GM18951 (cell line): ENCODE data around the gene TRIM40.
"Not testable (repeated sequence)": the region's sequence is repeated elsewhere in the genome, so short reads cannot be mapped to it uniquely, and the experiment has no call there.

Source experiments
- POLR2A ChIP-seq: IDR thresholded peaks from 4 replicates; pipeline ENCODE4 v1.6.1; 2011; ENCODE audit warnings: mild to moderate bottlenecking; ENCODE audit not compliant: insufficient read length, insufficient read depth; ENCODE audit errors: extremely low read depth
- in situ Hi-C: fragments of 300-500 bp; cut with MboI; formaldehyde crosslinking; loops from one replicate; pipeline ENCODE4 v1.12.0; 2022; ENCODE audit warnings: low sequenced_read_pairs, mixed read lengths, inconsistent platforms; ENCODE audit not compliant: unreplicated experiment

Gene TRIM40

DNA sequence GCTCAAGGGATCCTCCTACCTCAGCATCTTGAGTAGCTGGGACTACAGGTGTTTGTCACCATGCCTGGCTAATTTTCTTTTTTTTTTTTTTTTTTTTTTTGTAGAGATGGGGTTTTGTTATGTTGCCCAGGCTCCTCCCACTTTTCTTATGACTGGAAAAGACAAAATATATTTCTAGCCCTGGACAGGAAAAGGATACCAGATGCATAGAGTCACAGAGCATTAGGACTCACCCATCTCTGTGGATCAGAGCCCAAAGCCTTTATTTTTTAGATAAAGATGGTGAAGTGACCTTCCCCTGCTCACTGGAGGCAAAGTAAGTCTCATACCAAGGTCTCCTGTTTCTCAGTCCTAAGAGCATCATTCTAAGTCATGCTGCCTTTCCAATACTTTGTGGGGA, 21.6 kb downstream of the TRIM40 start:
- no peak for TF ChIP-seq POLR2A
- in situ Hi-C loops: no loop called here

DNA sequence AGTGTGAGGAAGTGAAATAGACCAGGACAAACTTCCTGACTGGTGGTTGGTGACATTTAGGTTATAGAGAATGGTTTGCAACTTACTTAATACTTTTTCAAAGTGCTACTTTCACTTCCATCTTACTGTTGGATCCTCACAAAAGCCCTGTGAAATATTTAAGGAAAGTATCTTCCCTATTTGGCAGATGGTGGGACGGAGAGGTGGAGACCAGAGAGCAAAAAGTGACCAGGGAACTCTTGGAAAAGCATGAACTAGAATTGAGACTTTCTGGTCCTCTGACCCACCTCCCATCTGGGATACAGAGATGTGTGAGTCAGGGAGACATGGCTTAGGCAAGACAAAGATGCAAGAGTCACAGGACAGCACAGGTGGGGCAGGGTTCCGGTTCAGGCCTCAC, 22.1 kb downstream of the TRIM40 start:
- TF ChIP-seq POLR2A: no peak
- in situ Hi-C loops: no loop called here

DNA sequence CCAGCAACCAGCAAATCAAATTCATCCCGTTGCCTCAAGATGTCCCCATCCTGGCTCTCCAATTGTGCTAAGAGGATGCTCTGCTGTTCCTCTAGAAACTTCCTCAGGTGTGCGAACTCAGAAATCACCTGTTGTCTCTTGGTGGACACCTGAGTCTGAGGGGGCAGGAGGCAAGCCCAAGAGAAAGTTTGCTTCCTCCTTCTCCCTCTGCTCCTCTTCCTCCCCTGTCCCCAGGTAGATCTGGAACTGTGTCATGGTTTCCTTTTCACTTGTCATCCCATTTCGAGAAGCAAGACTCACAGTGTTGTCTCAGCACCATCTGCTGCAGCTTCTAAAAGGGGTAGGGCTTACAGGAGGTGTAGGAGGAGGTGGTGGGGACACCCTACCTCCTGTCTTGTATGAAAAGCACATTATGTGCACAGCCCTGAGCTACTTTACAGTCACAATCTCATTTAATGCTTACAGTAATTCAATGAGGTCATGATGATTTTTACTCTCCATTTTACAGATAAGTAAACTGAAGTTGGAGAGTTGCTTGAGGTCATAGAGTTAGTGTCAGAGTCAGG, 22.6 kb downstream of the TRIM40 start:
- in situ Hi-C loops: no loop called here
- no peak for TF ChIP-seq POLR2A

DNA sequence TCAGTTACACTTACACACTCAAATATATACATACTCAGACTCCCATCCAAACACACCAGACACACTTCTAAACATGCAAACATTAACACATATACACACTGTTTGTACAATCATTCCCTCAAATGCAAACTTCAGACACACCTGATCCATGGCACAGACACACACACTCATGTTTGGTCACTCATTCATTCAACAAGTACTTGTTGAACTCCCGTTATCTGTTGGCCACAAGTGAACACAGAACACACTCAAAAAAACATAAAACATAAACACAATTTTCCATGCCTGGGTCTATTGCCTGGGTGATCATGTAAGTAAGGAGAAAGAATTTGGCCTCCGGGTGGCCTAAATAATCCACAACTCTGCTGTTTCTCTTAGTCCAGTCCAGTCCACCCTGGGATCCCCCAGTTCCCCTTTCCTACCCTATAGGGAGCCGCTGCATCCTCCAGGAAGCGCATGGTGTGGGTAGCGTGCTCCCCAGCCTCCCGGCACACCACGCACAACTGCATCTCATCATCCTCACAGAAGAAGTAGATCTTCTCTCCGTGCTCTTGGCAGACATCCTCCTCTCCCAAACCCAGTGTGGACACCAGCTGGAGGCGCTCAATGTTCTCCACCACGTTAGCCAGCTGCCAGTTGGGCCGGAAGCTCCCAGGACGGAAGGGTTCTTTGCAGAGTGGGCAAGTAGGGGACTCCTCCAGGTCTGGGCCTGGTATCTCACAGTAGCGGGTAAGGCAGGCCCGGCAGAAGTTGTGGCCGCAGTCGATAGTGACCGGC, 24.3 kb downstream of the TRIM40 start:
- in situ Hi-C loops: no loop called here
- TF ChIP-seq POLR2A: no peak

DNA sequence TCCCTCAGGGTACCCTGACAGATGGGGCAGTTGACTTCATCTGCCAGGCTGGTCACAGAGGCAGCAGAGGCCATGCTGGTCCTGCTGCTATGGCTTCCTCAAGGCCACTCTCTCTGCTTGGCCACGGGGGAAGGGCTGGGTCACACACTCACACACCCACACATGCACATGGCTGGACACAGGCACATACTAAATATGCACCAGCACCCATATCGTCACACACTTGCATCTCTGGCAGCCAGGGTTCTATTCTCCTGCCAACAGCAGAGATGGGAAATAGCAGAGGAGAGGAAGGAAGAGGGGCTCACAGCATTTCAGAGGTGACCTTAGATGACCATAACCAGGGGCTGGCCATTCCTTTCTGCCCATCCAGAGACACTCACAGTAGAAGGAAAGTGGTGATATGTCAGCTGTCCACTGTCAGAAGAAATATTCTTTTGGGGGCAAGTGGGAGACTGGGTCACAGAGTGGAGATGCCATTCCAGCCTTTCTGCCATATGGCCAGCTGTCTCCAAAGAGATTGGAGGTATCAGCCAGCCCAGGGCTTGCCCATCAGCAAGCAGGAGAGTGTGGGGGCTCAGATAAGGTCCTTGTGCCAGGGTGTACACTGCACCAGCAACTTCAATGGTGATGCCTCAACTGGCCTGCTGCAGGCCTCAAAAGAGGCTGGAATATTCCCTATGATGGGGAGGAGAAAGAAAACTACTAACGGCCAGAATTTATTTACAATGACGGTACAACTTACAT, 25.0 kb downstream of the TRIM40 start, which contains the start of gene TRIM10:
TRIM10 (minus strand) TSS at position 427 of the 747 bp plus-strand sequence; CDS start at position 74, 353 bp downstream.
- TF ChIP-seq POLR2A: no peak
- in situ Hi-C loops: no loop called here

DNA sequence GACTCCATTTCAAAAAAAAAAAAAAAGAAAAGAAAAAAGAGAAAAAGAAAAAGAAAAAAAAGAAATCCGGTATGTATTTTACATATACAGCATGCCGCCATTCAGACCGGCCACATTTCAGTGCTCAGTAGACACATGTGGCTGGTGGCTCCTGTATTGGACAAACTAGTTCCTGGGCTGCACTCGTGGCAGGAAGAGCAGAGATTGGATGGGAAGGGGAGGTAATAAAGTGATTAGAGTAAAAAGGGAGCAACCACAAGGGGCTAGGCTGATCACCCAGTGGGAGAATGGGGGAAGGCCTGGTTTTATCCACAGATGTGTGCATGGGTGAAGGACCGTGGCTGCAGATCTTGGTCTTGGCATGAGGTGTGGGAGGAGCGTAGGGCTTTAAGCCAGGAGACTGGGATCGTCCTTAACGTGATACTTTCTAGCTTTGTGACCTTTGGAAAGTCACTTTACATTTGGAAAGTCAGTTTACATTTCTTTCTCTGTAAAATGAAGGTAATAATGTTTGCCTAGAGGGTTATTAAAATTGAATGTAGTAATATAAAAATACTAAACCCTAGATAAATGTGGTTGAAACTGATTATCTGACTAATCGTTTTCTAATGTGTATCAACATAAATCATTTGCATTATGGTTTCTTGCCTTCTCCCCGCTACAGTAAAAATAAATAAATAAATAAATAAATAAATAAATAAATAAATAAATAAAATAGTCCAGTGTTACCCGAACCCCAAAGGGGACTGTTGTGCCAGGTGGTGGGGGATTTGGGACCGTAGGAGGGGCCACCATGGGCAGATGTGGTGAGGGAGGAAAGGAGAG, 26.5 kb downstream of the TRIM40 start:
- TF ChIP-seq POLR2A: no peak
- in situ Hi-C loops: no loop called here

DNA sequence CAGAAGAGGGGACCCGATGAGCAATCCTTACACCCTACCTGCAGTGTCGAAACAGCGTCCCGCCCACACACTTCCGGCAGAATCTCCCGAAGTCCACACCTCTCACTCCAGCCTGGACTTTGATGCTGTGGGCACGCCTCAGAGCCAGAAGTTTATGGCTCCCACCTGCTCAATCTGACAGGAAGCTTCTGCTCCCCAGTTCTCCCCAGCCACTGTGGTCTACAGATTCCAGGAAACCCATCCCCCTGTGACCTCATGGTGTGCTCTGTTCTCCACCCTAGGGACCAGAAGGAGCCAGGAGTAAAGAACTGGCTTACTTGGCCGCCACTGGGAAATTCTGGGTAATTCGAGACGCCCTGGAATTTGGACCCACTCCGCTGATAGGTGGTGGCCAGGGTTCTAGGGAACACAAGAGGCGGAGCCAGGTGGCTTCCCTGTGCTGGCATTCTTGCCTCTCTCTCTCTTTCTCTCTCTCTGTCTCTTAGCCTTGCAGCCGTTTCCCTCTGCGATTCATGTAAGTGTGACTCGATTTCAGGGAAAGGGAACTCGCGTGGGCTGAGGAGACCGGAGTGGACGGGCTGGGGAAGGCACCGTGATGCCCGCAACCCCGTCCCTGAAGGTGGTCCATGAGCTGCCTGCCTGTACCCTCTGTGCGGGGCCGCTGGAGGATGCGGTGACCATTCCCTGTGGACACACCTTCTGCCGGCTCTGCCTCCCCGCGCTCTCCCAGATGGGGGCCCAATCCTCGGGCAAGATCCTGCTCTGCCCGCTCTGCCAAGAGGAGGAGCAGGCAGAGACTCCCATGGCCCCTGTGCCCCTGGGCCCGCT, 27.4 kb downstream of the TRIM40 start, which contains the start of gene TRIM15:
TRIM15 (plus strand) TSS at position 457 of the 828 bp plus-strand sequence; CDS start at position 596, 139 bp downstream.
- TF ChIP-seq POLR2A: no peak
- in situ Hi-C loops: no loop called here

DNA sequence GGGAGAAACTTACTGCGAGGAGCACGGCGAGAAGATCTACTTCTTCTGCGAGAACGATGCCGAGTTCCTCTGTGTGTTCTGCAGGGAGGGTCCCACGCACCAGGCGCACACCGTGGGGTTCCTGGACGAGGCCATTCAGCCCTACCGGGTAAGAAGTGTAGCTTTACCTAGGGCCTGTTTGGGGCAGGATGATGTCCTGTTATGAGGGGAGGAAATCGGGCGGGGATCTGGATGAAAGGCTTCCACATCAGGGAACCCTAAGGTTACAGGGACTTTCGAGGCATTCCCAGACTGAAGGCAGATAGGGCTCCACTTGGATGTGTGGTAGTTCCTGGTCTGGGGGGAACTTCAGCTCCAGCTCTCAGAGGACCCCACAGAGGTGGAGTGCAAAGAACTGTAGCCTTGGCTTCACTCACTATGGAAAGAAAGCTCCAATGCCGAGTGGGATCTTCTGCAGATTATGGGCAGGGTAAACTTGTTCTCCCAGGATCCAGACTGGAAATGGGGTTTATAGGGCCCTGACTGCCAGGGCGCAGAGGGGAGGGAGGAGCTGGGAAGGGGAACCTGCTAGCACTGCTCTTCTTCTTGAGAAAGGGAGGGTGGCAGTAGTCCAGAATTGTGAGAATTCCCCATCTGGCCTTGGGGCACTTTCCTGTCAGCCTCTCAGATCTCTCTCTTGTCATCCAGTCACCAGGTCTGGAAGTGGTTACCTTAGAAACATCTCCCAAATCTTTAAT, 28.1 kb downstream of the TRIM40 start:
- no peak for TF ChIP-seq POLR2A
- in situ Hi-C loops: no loop called here

DNA sequence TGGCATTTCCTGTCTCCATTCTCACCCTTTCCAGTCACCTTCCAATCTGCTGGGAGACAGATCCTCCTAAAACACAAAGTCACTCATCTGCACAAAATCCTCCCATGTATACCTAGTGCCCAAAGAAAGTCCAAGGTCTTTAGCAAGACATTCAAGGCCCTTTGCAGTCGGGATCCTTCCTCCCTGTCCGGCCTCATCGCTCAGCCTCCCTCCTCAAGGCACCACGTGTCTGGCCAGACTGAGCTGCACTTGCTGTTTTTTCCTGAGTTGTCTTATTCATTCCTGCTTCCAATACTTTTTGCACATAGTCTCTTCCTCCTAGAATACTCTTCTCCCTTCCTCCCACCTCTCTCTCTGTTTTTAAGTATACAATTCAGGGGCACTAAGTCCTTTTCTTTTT, 28.8 kb downstream of the TRIM40 start:
- no peak for TF ChIP-seq POLR2A
- in situ Hi-C loops: no loop called here

DNA sequence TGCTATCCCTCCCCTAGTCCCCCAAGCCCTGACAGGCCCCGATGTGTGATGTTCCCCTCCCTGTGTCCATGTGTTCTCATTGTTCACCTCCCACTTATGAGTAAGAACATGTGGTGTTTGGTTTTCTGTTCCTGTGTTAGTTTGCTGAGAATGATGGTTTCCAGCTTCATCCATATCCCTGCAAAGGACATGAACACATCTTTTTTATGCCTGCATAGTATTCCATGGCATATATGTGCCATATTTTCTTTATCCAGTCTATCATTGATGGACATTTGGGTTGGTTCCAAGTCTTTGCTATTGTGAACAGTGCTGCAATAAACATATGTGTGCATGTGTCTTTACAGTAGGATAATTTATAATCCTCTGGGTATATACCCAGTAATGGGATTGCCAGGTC, 29.3 kb downstream of the TRIM40 start:
- in situ Hi-C loops: not testable (repeated sequence)

DNA sequence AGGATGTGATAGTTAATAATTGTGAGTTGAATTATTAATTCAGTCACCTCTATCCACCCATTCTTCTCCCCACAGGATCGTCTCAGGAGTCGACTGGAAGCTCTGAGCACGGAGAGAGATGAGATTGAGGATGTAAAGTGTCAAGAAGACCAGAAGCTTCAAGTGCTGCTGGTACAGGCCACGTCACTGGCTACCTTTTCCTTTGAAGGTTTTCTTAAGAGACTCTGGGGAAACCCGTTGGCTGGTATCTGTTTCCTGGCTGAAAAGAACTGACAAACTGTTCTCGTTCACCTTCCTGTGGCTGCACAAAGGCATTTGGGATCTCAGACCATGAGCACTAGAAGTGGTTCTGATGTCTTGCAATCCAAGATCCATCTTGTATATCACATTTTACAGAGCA, 31.2 kb downstream of the TRIM40 start:
- no peak for TF ChIP-seq POLR2A
- in situ Hi-C loops: no loop called here

DNA sequence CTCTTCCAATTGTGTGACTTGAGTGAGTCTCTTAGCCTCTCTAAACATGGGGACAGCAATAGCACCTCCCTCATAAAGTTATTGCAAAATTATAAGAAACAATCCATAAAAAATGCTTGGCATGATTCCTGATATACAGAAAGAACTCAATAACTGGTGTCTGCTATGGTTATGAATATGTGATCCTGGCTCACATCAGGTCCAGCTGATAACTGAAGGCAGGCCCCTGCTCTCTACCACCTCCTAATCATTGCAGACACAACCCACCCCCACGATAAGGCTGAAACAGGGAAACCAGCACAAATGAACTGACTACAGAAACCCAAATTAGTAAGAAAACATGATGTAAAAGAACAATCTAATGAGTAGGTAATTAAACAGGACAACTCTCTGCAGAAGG, 32.8 kb downstream of the TRIM40 start:
- no peak for TF ChIP-seq POLR2A
- in situ Hi-C loops: no loop called here
